Adrenal gland (tissue), 12 donors: Measurements from ENCODE around the gene SH2D4B. TPM values are rescaled to one million over a fixed set of nuclear protein-coding genes. Genes with fewer than 3 reads are reported as not detected.

Experiments
- DNase-seq, 7 donors: peaks; one replicate each; pipeline ENCODE4 v3.0.0-alpha.2; 2019 to 2020
- H3K27ac ChIP-seq, 5 donors: fragments of 200-600 bp; sonication (generic) in 4 of 5; 1 replicate in 3 of 5; 2 replicates in 2 of 5; pipeline versions ENCODE4 v1.5.1 to v1.8.0; 2016 to 2020; ENCODE audit warnings: mild to moderate bottlenecking in 1 of 5
- H3K27me3 ChIP-seq: fragments of 200-600 bp; 2 replicates; pipeline ENCODE4 v1.8.0; 2021
- H3K36me3 ChIP-seq, 2 donors: fragments of 200-600 bp; replicated peaks in 1 of 2; 1 replicate in 1 of 2; 2 replicates in 1 of 2; pipeline versions ENCODE4 v1.5.1 to v1.8.0; 2018 to 2022
- H3K4me1 ChIP-seq, 2 donors: fragments of 200-600 bp; replicated peaks in 1 of 2; 1 replicate in 1 of 2; 2 replicates in 1 of 2; pipeline versions ENCODE4 v1.5.1 to v1.8.0; 2018 to 2021
- H3K4me3 ChIP-seq, 4 donors: fragments of 200-600 bp; sonication (generic) in 3 of 4; one replicate each; pipeline ENCODE4 v1.5.1; 2016 to 2018
- H3K9me3 ChIP-seq, 3 donors: fragments of 200-600 bp; sonication (generic) in 1 of 3; replicated peaks in 1 of 3; 1 replicate in 2 of 3; 2 replicates in 1 of 3; pipeline versions ENCODE4 v1.5.1 to v1.8.0; 2016 to 2021
- CTCF ChIP-seq, 6 experiments: fragments of 450-650 bp in 4 of 6; fragments of 200-600 bp in 2 of 6; sonication (generic) in 1 of 6; IDR thresholded peaks; 1 replicate in 5 of 6; 2 replicates in 1 of 6; pipeline versions ENCODE4 v1.5.1 to v1.8.0; 2016 to 2021; ENCODE audit warnings: antibody characterized with exemption in 6 of 6, mild to moderate bottlenecking in 2 of 6, moderate library complexity in 1 of 6
- POLR2A ChIP-seq, 2 donors: fragments of 450-650 bp; IDR thresholded peaks; one replicate each; pipeline ENCODE4 v1.6.1; 2017; ENCODE audit warnings: antibody characterized with exemption in 2 of 2, mild to moderate bottlenecking in 2 of 2, moderate library complexity in 1 of 2
- WGBS, 4 donors: extraction: QIAGEN DNeasy Blood & Tissue Kit in 2 of 4; methylation state at CpG; one replicate each; pipeline versions ENCODE4 v1.1.5 to v1.1.7; 2013 to 2017; 5-methylcytosine and 5-hydroxymethylcytosine counted together
- intact Hi-C, 2 donors: fragments of 100-400 bp; cut with DNase I; formaldehyde crosslinking; loops; one replicate each; pipeline versions ENCODE4 v1.14.1 to v1.15.0; 2022 to 2023
- polyA plus RNA-seq, 3 donors: library from polyadenylated mRNA; stranded (reverse); fragments of 200-250 nt in 2 of 3; fragments of 350-450 nt in 1 of 3; fragmentation: Illumina TruSeq in 1 of 3; extraction: RNeasy Lipid Tissue Mini Kit (QIAGEN cat#74804) in 1 of 3; gene quantifications; one replicate each; pipeline ENCODE4 v1.2.3, GENCODE V29; 2013 to 2014
- total RNA-seq, 9 donors: library from RNA; depleted of rRNA in 4 of 9; stranded (reverse); fragments of >200 nt in 4 of 9; fragments of 120-200 nt in 1 of 9; fragmentation: NEBNext Ultra II Directional in 1 of 9; extraction: Animal tissue kit (Norgen Biotek cat#: 25700) in 1 of 9; gene quantifications; one replicate each; pipeline versions ENCODE4 v1.1.0 to v1.2.4, GENCODE V29; 2013 to 2023
- donor health status: healthy with polysubstance abuse.
- donor health status: Bipolar disorder and iron deficiency.
- donor health status: DM: yes; HTN: yes; CAD: no.
- donor health status: DM: no; HTN: no; CAD: no.
- donor health status: DM: no; HTN: no; CAD: no.
- donor health status: DM: yes; HTN: yes; CAD: no.

The SH2D4B gene
- total and polyA plus RNA-seq, 12 donors = 0.06 to 0.35 (median 0.07) TPM; not detected in 9

DNA sequence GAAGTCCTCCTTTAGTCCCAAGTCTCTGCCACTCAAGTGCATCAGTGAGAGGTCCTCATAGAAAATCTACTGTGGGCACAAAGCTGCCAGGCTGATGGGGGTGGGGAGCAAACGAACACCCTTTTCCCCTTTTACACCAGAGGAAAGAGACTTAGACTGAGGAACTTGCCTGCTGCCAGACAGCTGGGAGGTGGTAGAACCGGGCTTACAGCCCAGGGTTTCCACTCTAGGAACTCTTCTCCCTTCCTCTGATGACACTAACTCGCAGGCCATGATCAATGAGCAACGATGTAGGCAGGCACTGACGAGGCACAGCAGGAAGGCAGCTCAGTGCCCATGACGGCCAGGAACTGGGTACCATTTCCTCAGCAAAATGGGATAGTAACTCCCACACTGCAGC lies 11.0 kb upstream of the SH2D4B start:
- no peak overlapping the region for H3K27ac ChIP-seq
- intact Hi-C loops = no loop called here
- H3K27me3 ChIP-seq = no peaks in the 10 kb centered on the region
- peak in 2 of 7 donors; percentile 26 to 27 for DNase-seq
- TF ChIP-seq POLR2A (IDR thresholded peaks at IDR 0.05) (no peak), CTCF (IDR thresholded peaks at IDR 0.05) (no peak)
- H3K36me3 ChIP-seq = no peaks in the 10 kb centered on the region
- no peak overlapping the region for H3K4me3 ChIP-seq
- WGBS, 4 donors = 37 to 57% (median 47%) methylated on average over 3 to 6 of the region's 6 CpGs
- peaks cover 0 to 4% of the 10 kb centered on the region in 2 donors for H3K4me1 ChIP-seq
- H3K9me3 ChIP-seq = no peaks in the 10 kb centered on the region

- no peaks in the 10 kb centered on the region for H3K27me3 ChIP-seq
Observed at GRCh38 chr10:80528185-80528700, 9.5 kb upstream of the SH2D4B start.

GRCh38 chr10:80528901-80529300 lies 8.8 kb upstream of the SH2D4B start:
- intact Hi-C loops = no loop called here
- H3K27me3 ChIP-seq = no peaks in the 10 kb centered on the region
- TF ChIP-seq CTCF (IDR thresholded peaks at IDR 0.05) (no peak), POLR2A (IDR thresholded peaks at IDR 0.05) (no peak)
- H3K9me3 ChIP-seq = no peaks in the 10 kb centered on the region
- peaks cover 0 to 4% of the 10 kb centered on the region in 2 donors for H3K4me1 ChIP-seq
- no peak for DNase-seq
- no peak overlapping the region for H3K27ac ChIP-seq
- no peak overlapping the region for H3K4me3 ChIP-seq
- no peaks in the 10 kb centered on the region for H3K36me3 ChIP-seq
- 63 to 88% (median 81%) methylated on average over 3 to 6 of the region's 6 CpGs for WGBS, 4 donors

More at GRCh38 chr10:80528185-80528700, 9.5 kb upstream of the SH2D4B start:
- Histone ChIP-seq H3K4me1 (peaks cover 0 to 4% of the 10 kb centered on the region in 2 donors), H3K36me3 (no peaks in the 10 kb centered on the region), H3K9me3 (no peaks in the 10 kb centered on the region), H3K4me3 (no peak overlapping the region), H3K27ac (no peak overlapping the region)
- WGBS, 4 donors = 77 to 100% (median 84%) methylated on average over 1 to 2 of the region's 2 CpGs
- TF ChIP-seq CTCF (IDR thresholded peaks at IDR 0.05) (no peak), POLR2A (IDR thresholded peaks at IDR 0.05) (no peak)
- peak in 1 of 7 donors; percentile 26 for DNase-seq
- intact Hi-C loops = no loop called here

- peaks cover 0 to 4% of the 10 kb centered on the region in 2 donors for H3K4me1 ChIP-seq
- no peak overlapping the region for H3K27ac ChIP-seq
- WGBS, 4 donors = 65 to 79% (median 74%) methylated on average over 12 of the region's 12 CpGs
- no peak overlapping the region for H3K4me3 ChIP-seq
- H3K9me3 ChIP-seq = no peaks in the 10 kb centered on the region
- intact Hi-C loops = no loop called here
- H3K27me3 ChIP-seq = no peaks in the 10 kb centered on the region
- no peaks in the 10 kb centered on the region for H3K36me3 ChIP-seq
- DNase-seq = peak in 1 of 7 donors; percentile 37
- TF ChIP-seq POLR2A (IDR thresholded peaks at IDR 0.05) (no peak), CTCF (IDR thresholded peaks at IDR 0.05) (no peak)
Observed at GRCh38 chr10:80529604-80530003, 8.1 kb upstream of the SH2D4B start.
